Bone marrow (tissue), 2 donors: ENCODE measurements around the gene IL13RA1.
"Not testable (repeated sequence)": the region's sequence is repeated elsewhere in the genome, so short reads cannot be mapped to it uniquely, and the experiment has no call there.

ENCODE experiments used
- DNase-seq, 2 donors: peaks; one replicate each; lab custom pipeline; 2025; lab: John Stamatoyannopoulos, UW

Gene IL13RA1

GRCh38 chrX:118726887-118727685, at the start of gene IL13RA1:
TSS of gene IL13RA1 (plus strand) at chrX:118727606. CDS start at chrX:118727639, 33 bp downstream.
- DNase-seq, result peak in 1 of 2 donors; percentile 11

GRCh38 chrX:118679290-118679689, 48.1 kb upstream of the IL13RA1 start:
- no peak for DNase-seq

DNA sequence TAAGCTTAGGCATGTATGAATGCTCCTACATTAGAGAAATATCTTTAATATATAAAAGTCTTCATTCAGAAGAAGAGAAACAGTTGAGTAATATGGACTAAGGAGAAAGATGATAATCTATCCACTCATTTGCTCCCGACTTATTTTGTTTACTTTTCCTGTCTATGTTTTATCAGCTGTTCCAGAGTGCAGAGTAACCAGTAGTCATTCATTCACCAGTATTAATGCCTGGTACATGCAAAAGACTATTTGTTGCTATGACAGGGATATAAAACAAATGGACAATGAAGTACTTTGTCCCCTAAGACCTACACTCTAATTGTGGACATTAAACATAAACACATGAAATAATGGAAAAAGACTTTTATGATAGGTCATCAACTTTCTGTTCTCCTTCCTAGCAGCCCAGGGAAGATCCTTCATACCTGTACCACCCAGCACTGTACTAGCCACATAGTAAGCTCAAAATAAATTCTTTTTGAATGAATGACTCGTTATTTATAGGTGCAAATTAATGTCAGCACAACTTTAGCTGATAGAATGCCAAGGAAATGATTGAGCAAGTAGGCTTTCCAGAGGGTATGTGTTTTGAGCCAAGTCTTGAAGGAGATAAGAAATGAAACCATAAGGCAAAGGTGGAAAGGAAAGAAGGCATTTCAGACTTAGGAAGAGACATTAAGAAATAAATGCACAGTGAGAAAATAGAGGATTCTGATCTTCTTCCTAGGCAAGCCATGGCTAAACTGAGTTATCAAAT, 45.0 kb upstream of the IL13RA1 start:
- DNase-seq, result no peak

GRCh38 chrX:118685393-118685792, 42.0 kb upstream of the IL13RA1 start:
- no peak for DNase-seq

DNA sequence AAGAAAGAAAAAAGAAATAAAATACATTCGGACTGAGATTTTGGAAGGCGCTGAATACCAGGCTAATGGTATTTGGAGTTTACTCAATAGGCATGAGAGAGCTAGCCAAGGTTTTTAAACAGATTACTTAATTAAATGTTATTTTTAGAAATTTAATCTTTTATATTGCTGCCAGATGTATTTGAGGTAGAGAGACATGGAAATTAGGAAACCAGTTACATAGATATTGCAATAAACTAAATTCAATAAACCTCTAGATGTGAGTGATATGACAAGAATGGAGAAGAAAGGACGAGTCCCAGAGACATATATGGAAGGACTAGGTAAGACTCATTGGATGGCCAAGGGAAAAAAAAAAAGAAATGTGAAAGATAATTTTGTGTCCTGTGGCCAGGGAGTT, 38.5 kb upstream of the IL13RA1 start:
- DNase-seq, result no peak

- DNase-seq, result no peak
Observed at GRCh38 chrX:118693843-118694242, 33.6 kb upstream of the IL13RA1 start.

DNA sequence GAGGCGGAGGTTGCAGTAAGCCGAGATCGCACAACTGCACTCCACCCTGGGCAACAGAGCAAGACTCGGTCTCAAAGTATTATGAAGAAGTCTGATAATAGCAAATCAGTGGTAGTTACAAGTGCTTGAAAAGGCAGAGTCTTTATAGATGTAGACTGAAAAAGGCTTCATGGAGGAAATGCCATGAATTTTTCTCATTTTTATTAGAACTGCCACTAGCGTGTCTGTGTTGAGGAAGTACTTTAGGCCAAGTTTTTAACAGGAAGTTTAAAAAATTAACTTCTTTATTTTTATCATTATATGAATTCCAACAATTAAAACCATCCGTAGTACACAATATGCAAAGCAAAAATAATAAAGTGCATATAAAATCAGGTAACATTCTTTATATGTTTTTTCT, 32.8 kb upstream of the IL13RA1 start:
- no peak for DNase-seq

- DNase-seq, result peak in 1 of 2 donors; percentile 30
Observed at GRCh38 chrX:118698516-118699170, 28.8 kb upstream of the IL13RA1 start.

GRCh38 chrX:118702741-118703140, 24.7 kb upstream of the IL13RA1 start:
- DNase-seq, result no peak

DNA sequence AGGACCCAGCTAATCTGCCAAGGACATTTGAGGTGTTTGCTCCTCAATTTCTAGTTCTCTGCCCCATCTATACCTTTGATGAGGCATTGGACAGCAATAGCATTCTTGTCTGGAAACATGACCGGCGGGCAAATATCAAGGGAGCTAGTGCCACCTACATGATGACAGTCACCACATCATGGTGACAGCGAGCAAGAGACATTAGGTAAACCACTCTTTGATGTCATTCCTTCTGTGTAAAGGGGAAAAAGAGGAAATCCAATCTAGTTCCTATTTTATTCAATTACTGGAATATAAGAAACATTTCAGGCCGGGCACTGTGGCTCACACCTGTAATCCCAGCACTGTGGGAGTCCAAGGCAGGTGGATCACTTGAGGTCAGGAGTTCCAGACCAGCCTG, 20.7 kb upstream of the IL13RA1 start:
- DNase-seq, result no peak

GRCh38 chrX:118714521-118714920, 12.9 kb upstream of the IL13RA1 start:
- no peak for DNase-seq

- DNase-seq, result not testable (repeated sequence)
Observed at GRCh38 chrX:118715917-118716316, 11.5 kb upstream of the IL13RA1 start.

GRCh38 chrX:118716833-118717232, 10.6 kb upstream of the IL13RA1 start:
- not testable (repeated sequence) for DNase-seq

DNA sequence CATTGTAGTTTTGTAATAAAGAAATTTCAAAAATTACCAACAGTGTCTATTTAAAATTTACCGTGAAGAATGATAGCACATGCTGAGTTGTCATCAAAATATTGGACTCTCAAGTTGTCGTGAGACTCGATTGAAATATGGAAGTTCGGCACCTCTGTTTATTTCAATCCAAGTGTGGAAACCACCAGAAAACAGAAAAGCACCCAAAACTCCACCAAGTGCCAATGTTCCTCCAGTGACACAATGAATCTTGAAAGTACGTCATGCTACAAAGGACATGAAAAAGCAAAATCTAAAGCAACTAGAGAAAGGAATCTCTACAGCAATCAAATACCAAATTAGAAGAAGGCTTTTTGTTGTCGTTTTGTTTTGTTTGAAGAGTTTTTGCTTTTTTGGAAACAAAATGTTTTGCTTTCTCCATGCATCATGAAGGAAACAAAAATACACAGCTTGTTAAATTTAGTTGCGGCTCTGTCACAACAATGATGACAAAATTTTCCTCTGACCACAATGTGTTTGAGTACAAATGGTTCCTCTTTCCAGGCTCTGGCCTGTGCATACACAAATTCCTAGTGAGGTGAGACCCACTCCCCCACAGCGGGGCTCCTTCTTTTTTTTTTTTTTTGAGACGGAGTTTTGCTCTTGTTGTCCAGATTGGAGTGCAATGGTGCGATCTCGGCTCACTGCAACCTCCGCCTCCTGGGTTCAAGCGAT, 9.6 kb upstream of the IL13RA1 start:
- no peak for DNase-seq

DNA sequence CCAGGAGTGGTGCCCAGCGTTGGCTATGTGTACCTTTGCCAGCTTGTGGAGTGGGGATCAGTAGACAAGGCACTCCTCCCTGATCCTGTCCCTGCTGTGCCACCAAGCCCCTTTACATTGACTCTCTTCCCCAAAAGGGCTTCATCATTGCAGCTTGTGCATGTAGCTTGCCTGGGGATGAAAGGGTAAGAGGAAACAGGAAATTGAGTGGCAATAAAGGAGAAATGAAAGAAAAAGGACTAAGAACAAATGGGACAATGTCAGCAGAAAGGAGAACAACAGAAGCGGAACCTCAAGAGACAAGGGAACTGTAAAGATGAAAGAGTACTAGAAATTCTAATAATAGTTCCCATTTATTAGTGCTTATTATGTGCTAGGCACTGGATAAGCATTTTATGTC, 8.7 kb upstream of the IL13RA1 start:
- DNase-seq, result peak in 1 of 2 donors; percentile 25

- DNase-seq, result no peak
Observed at GRCh38 chrX:118720058-118720707, 7.2 kb upstream of the IL13RA1 start.

DNA sequence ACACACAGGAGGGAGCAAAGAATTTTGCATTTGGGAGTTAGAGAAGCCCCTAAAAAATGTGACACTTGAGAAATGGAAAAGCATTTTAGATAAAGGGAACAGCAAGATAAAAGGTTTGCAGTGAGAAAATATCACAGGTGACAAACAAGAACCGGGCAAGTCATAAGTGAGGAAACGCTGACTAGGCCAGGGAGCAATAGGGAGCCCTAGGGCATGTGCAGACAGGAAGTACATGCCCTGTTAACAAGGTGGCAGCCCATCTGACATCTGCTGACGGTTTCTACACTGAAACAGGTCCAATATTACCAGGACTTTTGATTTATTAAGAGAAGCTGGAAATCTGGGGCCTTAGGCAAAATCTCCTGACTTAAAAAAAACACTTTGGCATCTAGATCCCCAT, 4.0 kb upstream of the IL13RA1 start:
- DNase-seq, result no peak

- no peak for DNase-seq
Observed at GRCh38 chrX:118724365-118724764, 3.0 kb upstream of the IL13RA1 start.

GRCh38 chrX:118724775-118725174, 2.6 kb upstream of the IL13RA1 start:
- DNase-seq, result peak in 1 of 2 donors; percentile 21

DNA sequence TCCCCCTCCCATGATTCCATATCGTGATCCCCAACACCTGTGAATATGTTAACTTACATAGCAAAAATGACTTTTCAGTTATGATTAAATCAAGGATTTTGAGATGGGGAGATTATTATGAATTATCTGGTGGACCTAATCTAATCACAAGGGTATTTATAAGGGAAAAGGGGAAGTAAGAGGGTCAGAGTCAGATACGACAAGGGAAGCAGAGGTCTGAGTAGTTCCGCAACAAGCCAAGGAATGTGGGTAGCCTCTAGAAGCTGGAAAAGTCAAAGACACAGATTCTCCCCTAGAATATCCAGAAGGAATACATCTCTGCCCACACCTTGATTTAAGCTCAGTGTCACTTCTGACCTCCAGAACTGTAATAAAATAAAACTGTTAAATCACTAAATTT, 1.0 kb upstream of the IL13RA1 start:
- DNase-seq, result no peak

GRCh38 chrX:118727686-118728339, 407 bp downstream of the IL13RA1 start:
- no peak for DNase-seq
